Stimulated activated CD8-positive, alpha-beta memory T cell treated with anti-CD3 and anti-CD28 coated beads, Interleukin-15, amount 100 ng/mL, for 4 hours (primary cell): ENCODE measurements around the gene MGAT4A.
"Not testable (repeated sequence)": the region's sequence is repeated elsewhere in the genome, so short reads cannot be mapped to it uniquely, and the experiment has no call there.

ENCODE experiments used
- DNase-seq, 2 donors: peaks; one replicate each; pipeline ENCODE4 v3.0.0-alpha.2; 2020; ENCODE audit warnings: low read depth in 2 of 2

MGAT4A gene

DNA sequence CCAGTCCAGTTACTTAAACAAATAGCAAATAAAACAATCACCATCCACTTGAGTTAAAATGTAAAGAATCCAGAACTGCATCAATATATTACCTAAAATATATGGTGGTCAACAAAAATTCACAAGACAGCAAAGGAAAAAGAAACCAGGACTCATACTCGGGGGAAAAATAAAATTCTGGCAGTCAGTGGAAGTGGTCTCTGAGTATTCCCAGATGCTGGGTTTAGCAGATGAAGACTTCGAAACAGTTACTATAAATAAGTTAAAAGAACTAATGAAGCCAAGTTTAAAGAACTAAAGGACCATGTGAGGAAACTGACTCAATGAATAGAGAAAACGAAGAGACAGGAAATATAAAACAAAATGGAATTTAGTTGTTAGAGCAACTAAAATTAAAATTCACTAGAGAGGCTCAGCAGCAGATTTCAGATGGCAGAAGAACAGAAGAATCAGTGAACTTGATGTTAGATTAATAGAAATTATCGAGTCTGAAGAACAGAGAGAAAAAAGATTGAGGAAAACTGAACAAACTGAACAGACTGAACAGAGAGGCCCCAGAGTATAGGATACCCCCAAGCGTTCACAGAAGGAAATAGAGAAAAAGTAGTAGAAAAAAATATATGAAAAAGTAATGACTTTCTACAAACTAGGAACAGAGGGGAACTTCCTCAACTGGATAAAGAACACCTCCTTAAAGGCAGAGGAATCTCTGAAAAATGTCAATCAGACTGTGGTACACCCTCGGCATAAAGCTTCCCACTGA lies 27.9 kb downstream of the MGAT4A start:
- no peak for DNase-seq

DNA sequence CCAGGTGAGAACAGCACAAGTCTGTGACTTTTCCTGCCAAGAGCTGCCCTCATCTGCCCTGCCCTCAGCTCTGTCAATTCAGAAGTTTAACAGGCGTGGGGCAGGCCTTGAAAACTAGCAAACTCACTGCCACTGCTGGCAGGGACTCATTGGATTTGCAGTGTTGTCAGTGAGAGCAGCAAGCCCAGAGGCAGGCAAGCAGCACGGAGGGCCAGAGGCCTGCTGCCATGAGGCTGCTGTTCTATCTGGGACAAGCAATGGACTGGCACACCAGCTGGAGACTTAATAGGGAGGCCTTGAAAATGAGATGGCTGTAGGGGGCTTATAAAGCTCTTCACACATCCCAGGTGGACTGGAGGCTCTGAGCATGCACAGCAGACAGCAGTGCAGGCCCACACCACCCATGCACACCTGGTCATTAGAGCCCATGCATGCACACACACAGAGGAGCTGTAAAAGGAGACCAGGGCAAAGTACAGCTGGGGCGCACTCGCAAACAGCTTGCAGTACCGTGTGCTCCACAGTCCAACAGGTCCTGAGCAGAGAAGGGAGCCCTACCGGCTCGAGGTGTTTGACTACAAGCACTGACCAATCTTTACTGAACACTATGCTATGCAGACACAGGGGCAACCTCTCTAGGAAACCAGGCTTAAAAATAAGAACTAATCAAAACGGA lies 28.7 kb downstream of the MGAT4A start:
- DNase-seq = no peak

DNA sequence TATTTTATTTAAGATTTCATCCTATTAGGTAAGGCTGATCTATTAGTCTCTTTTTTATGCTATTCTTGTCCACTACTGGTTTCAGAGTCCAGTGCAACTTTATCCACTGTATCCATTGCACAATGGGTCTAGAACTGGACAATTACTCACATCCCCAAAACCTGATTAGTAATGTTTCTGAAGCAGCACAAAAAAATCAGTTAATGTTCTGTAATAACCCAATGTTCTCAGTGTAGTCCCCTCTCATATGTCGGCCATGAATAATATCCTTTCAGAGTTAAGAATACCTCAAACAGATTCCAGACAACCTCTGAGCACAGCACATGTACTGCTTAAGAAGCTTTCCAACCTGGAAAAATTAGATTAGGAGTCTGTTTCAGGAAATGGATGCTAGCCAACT lies 29.7 kb downstream of the MGAT4A start:
- no peak for DNase-seq

DNA sequence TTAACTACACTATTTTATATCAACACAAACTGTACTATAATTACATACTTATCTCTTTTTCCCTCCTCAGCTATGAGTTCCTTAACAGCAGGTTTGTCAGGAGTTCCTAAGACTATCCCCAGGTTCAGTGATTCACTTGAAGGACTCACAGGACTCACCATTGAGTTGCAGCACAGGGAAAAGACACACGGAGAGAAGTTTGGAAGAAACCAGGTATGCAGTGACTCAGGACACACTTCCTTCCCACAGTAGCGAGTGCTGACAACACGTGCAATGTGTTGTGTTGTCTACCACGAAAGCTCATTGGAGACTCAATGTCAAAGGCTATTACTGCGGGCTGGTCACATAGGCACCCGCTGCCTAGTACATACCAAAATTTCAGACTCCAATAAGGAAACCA lies 32.0 kb downstream of the MGAT4A start:
- no peak for DNase-seq

DNA sequence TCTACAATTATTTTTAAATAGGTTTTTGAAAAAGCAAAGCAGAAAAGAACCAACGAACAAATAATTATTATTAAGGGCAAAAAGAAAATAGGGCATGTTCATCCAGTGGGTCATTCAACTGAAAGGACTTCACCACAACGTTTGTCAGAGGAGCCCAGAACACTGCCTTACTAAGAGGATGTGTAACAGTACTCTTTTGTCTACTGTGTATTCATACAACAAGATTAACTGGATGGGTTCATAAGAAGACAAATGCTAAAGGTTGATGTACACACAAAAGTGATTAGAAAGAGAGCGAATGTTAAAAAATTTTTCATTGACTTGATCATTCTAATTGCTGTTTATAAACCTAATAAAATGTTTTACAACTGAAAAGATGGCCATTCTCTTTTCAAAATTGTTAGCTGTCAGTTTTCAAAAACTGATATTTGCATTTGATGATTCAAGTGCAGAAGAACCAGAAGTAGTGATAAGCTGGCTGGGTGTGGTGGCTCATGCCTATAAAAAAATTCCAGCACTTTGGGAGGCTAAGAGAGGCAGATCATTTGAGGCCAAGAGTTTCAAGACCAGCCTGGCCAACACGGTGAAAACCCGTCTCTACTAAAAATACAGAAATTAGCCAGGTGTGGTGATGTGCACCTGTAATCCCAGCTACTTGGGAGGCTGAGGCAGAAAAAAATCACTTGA lies 33.1 kb downstream of the MGAT4A start:
- DNase-seq = no peak

DNA sequence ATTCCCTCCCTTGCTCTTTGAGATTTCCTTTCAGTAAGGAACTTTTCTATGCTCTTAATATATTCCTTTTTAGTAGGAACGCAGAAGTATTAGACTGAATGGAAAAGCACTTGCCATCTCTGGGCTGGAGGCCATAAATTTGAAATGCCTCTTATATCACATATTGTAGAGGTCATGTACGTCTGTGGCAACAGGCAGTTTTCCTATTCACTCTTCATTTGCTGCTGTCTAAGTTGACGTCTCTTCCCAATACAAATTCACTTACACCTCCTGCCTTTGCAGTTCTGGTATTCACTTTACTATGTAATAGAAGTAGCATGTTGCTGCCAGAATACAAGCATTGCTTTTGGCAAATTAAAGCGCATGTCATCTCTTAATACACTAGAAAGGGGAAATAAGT lies 34.7 kb downstream of the MGAT4A start:
- no peak for DNase-seq

DNA sequence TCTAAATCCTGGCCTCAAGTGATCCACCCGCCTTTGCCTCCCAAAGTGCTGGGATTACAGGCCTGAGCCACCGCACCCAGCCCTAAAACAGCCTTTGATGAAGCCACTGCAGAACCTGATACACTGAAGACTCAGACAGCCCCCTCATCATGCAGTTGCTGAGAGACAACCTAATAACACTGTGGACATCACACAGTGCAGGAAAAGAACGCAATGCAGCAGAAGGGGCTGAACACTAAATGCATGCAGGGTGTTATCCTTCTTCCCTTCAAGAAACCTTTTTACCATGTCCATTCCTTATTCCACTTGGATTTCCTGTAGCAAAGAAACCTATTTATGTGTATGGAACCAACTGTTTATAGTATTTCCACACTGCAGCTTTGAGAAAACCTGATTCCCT lies 35.7 kb downstream of the MGAT4A start:
- DNase-seq = no peak

DNA sequence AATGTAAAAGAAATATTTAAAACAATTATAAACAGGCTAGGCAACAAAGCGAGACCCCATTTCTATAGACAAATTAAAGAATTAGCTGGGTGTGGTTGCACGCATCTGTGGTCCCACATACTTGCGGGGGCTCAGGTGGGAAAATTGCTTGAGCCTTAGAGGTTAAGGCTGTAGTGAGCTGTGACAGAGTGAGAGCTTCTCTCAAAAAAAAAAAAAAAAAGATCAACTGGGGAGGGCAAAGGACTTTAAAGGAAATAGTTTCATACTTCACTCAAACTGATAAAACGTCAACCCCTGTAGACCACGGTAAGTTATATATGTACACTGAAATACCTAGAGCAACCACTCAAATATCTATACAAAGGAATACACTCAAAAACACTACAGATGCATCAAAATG lies 37.5 kb downstream of the MGAT4A start:
- no peak for DNase-seq

DNA sequence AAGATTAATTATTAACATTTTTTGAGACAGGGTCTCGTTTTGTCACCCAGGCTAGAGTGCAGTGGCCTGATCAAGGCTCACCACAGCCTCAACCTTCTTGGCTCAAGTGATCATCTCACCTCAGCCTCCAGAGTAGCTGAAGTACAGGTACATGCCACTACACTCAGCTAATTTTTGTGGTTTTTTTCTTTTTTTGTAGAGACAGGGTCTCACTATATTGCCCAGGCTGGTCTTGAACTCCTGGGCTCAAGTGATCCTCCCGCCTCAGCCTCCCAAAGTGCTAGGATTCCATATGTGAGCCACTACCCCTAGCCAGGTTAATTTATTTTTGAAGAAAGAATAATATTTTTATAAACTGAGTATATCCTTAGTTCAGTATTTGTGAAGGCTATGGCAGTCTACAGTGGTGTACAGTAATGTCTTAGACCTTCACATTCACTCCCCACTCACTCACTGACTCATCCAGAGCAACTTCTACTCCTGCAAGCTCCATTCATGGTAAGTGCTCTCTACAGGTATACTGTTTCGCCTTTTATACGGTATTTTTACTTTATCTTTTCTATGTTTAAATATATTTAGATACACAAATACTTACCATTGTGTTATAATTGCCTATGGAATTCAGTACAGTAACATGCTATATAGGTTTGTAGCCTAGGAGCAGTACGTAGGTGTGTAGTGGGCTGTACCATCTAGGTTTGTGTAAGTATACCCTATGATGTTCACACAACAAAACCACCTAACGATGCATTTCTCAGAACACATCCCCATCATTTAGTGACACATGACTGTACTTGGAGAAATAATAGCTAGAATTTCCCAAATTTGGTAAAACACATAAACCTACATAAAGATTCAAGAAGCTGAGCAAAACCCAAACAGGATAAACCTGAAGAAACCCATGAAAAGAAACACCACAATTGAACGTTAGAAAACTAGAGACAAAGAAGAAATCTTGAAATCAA lies 38.6 kb downstream of the MGAT4A start:
- DNase-seq = no peak

DNA sequence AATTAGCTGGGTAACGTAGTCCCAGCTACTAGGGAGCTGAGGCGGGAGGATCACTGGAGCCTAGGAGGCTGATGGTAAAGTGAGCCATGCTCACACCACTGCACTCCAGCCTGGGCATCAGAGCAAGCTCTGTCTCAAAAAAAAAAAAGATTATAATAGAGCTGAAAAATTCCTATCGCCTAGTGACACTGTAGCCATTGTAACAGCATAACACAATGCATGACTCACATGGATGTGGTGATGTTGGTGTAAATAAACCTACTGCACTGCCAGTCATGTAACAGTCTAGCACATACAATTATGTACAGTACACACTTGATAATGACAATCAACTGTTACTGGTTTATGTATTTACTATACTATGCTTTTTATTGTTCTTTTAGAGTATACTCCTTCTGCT lies 39.6 kb downstream of the MGAT4A start:
- no peak for DNase-seq

DNA sequence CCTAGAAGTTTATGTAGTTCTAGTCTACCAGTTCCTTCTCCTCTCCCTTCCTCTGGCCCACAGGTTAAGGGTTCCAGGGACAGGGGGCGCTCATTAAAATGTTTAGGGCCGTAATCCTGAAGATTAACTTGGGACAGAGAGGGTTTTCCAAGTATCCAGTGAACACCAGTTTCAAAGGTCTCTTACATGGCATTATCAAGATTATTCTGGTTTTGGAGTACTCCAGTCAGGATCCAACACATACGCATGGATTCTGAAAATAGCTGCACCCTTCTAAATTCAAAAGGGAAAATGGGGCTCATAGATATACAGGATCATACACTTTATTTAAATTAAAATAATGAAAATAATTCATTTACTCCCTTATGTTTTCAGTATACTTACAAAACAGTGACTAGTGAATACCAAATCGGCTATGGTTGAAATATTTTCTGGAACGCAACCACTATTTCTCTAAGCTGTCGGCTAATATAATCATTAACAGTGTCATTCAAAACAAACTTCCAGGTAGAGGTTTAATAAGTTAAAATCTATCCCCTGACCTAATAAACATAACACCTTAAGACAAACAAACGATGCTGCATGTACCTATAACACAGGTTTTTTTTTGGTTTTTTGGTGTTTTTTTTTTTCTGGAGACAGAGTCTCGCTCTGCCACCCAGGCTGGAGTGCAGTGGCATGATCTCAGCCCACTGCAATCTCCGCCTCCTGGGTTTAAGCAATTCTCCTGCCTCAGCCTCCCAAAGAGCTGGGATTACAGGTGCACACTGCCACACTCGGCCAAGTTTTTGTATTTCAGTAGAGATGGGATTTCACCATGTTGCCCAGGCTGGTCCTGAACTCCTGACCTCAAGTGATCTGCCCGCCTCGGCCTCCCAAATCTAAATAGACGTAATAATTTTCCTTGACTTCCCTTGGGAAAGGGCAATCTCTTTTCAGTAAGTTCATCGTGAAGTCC lies 44.7 kb downstream of the MGAT4A start:
- no peak for DNase-seq

DNA sequence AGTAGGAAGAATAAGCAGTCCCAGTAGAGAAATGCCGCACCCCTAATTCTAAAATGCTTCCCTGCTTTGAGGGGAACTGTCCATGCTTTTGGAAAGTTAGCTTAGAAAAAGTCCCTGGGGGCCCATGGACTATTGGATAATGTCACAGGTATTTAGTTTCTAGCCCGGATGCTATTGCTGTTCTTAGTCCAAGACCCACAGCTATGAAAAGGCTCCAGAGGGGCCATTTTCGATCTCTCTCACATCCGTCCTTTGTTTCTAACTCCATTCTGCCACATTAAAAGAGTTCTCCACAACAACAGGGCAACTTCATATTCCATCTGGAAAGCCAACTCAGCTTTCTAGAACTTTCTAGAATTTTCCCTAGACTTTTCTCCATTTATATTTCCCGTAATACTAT lies 47.2 kb downstream of the MGAT4A start:
- DNase-seq = no peak

DNA sequence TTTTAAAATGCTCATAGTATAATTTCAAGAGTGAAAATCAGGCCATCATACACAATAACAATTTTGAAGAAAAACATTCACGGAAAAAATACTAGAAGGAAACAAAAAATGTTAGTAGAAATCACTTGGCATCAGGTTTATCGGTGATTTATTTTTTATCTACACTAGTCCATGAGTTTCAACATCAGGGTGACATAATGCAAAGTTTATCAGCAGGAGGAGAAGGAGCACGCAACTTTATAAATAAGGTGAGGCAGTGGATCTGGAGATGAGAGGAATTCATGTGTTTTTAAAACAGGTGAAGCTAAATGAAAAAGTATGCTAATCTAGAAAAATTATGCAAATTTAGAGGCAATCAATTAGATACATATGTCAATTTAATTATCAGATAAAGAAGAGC lies 54.2 kb downstream of the MGAT4A start:
- DNase-seq = no peak

DNA sequence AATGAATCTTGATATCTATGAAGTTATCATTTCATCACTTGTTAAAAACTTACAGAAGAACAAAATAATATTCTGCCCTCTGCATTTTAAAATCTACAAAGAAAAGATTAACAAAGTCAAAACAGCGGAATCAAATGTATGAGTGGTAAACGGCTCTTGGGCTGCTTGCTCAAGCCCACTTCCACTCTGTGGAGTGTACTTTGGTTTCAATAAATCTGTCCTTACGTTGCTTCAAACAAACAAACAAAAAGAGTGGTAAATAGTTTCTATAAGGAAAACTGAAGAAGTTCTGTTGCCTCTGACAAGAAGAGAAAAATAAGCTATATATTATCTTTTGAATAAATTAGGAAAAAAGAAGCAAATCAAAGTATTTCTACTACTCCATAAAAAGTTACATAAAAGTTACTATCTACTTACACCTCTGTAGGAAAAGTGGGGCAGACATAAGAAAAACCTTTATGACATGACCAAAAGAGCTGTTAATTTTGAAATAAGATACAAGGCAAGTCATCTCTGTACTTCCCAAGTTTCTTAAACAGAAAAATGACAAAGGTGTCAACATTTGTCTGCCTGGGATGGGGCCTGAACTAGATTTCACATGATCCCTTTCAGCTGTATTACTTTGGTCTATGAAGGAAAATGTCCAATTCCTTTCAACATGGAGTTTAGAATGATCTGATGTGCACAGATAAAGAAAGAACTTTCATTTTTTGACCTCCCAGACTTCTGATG lies 56.5 kb downstream of the MGAT4A start:
- no peak for DNase-seq

DNA sequence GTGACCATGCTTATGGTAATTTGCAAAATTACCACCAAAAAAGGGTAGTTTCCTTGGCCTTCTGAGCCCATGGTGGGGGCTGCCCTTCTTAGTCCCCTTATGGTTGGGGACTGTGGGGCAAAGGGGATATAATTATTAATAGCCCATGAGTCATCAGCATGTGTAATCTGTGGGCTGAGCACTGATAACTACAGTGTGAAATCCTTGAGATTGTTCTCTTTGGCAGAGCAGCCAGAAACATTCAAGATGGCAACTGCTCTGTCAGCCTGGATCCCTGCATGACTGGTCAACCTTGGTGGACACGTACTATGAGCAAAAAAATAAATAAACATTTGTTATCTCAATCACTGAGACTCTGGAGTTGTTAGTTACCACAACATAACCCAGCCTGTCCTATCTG lies 61.3 kb downstream of the MGAT4A start:
- no peak for DNase-seq

DNA sequence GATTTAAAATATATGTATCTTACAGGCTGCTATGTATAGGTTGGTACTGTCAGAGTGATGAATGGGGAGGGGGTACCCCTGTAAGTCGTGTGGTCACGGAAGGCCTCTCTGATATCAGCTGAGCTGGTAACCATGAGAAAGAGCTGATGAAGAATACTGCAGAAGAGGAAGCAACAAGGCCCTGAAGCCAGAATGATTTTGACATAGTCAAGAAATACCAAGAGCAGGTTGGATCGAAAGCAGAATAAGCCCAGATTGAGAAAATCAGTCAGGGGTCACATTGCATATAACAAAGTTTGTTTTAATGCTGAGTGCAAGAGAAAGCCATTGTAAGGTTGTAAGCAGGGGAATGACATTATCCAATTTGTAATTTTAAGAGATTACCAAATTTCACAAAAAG lies 65.3 kb downstream of the MGAT4A start:
- no peak for DNase-seq

DNA sequence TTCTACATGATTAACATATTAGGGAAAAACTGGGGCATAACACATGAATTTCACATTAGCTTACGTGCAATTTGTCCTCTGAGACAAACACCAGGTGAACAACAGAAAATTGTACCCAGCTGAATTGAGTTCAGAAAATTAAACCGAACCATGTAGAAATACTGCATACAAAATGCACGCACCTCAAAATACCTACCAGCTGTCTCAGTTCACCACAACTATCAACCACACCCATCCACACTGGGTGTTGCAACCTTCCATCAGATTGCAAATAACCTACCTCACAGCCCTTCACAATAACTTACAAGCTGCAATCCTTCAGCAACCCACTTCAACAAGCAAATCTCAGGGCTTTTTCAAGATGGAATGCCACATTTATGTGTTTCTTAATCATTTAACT lies 66.6 kb downstream of the MGAT4A start:
- no peak for DNase-seq

DNA sequence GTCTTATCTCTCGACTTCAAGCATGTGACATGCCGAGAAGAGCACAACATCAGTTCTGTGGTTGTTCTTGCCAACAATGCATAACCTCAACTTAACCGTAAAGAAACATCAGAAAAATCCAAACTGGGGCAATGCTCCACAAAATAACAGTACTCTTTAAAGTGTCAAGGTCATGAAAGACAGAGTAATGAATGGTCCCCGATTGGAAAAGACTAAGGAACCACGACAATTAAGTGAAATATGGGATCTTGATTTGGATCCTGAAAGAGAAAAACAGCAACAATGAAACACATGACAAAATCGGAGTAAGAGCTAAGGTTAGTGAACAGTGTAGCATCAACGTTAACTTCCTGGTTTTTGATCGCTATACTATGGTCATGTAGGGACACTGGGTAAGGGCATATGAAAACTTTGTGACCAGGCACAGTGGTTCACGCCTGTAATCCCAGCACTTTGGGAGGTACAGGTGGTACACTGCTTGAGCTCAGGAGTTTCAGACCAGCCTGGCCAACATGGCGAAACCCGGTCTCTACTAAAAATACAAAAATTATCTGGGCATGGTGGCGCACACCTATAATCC lies 67.3 kb downstream of the MGAT4A start:
- DNase-seq = no peak

DNA sequence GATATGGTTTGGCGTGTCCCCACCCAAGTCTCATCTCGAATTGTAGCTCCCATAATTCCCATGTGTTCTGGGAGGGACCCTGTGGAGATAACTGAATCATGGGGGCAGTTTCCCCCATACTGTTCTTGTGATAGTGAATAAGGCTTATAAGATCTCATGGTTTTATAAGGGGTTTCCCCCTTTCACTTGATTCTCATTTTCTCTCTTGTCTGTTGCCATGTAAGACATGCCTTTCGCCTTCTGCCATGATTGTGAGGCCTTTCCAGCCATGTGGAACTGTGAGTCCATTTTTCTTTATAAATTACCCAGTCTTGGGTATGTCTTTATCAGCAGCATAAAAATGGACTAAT lies 71.5 kb downstream of the MGAT4A start:
- not testable (repeated sequence) for DNase-seq
